Stimulated activated CD8-positive, alpha-beta memory T cell treated with anti-CD3 and anti-CD28 coated beads, Interleukin-15, amount 100 ng/mL, for 1 hour (primary cell): ENCODE results near the gene CARMIL3.

Experiments
- DNase-seq: peaks from one replicate; pipeline ENCODE4 v3.0.0-alpha.2; 2020; ENCODE audit warnings: low read depth

The CARMIL3 gene

GRCh38 chr14:24117179-24117578 lies 65.4 kb downstream of the CARMIL3 start:
- DNase-seq: no peak
